ENCODE results near the gene TEX13D. TPM values are rescaled to one million over a fixed set of nuclear protein-coding genes. Genes with fewer than 3 reads are reported as not detected.
"Not testable (repeated sequence)": the region's sequence is repeated elsewhere in the genome, so short reads cannot be mapped to it uniquely, and the experiment has no call there.

Gene TEX13D
- not detected for total RNA-seq
- polyA plus RNA-seq, result not detected

DNA sequence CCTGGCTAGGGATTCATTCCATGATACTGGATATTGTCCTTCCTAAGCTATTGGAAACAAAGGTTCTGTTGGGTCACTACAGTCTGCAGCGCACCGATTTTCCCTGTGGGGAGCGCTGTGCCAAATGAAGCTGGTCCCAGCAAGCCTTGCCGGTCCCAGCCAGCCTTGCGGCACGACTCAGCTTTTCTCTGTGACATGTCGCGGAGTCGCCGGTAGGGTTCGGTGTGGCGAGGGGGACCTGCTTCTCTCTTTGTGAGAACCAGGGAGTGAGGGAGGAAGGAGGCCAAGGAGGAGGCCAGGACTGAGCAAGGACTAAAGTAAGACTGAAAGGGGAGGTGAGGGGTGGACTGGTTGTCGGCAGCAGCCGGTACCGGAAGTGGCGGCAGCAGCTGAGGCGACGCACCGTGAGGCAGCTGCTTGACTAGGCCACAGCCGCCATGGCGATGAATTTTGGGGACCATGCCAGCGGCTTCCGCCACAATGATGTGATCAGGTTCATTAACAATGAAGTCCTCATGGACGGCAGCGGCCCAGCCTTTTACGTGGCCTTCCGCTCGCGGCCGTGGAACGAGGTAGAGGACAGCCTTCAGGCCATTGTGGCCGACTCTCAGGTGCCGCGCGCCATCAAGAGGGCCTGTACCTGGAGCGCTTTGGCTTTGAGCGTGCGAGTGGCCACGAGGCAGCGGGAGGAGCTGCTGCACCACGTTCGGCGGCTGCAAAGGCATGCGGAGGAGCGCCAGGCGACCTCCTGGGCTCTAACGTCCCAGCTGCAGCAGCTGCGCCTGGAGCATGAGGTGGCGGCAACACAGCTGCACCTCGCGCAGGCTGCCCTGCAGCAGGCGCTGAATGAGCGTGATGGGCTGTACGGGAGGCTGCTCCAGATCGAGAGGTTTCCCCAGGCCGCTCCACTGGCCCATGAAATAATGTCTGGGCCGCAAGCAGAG is at the start of gene TEX13D:
TSS of gene TEX13D (plus strand) at position 180 of the 944 bp plus-strand sequence. CDS start at position 438, 258 bp downstream.
- Mint-ChIP-seq H3K27me3 (no peaks in the 10 kb centered on the region), H3K9me3 (no peaks in the 10 kb centered on the region), H3K27ac (peak within 1 kb of the TSS in 1 of 3 donors; percentile 73), H3K4me3 (no peak within 1 kb of the TSS), H3K36me3 (no peaks in the 10 kb centered on the region), H3K4me1 (peaks cover 0 to 23% (median 12%) of the 10 kb centered on the region in 4 donors)
- Histone ChIP-seq H3K36me3 (ENCODE audit: control insufficient read depth, insufficient read depth, low read length) (no peaks in the 10 kb centered on the region), H3K4me1 (ENCODE audit: control insufficient read depth, insufficient read depth, low read length, poor library complexity, severe bottlenecking) (no peaks in the 10 kb centered on the region), H3K27ac (ENCODE audit: insufficient read depth, low read length, poor library complexity, severe bottlenecking) (no peak within 1 kb of the TSS), H3K9me3 (ENCODE audit: control insufficient read depth in 2 of 2, low read length in 2 of 2) (no peaks in the 10 kb centered on the region), H3K4me3 (ENCODE audit: low read depth, low read length) (no peak within 1 kb of the TSS), H3K27me3 (ENCODE audit: control insufficient read depth, insufficient read depth, low read length) (no peaks in the 10 kb centered on the region)
- no peak for ATAC-seq (ENCODE audit: low read depth in 2 of 2)
- no peak for DNase-seq

DNA sequence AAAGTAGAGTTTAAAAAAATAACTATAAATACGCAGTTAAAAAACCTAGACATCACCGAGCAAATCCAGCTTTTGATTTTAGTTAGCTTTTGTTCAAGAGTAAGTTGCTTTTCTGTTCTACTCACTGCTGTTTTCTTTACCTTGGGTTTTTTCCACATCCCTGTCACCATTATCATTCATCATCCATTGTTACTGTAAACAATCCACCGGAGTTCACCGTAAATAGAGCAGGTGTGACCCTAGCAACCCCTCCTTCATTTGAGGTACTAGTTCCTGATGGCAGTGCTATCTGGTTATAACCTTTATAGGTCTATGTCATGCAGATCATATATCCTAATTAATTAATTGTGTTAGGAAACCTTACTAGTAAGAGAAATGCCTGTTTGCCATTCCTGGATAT is 43.0 kb upstream of the TEX13D start:
- Mint-ChIP-seq H3K27me3 (no peaks in the 10 kb centered on the region), H3K9me3 (peaks cover 0 to 3% (median 0%) of the 10 kb centered on the region in 7 donors), H3K36me3 (no peaks in the 10 kb centered on the region), H3K4me3 (no peak overlapping the region), H3K27ac (no peak overlapping the region), H3K4me1 (no peaks in the 10 kb centered on the region)
- Histone ChIP-seq H3K4me3 (ENCODE audit: low read depth, low read length) (no peak overlapping the region), H3K4me1 (ENCODE audit: control insufficient read depth, insufficient read depth, low read length, poor library complexity, severe bottlenecking) (no peaks in the 10 kb centered on the region), H3K27ac (ENCODE audit: insufficient read depth, low read length, poor library complexity, severe bottlenecking) (no peak overlapping the region), H3K36me3 (ENCODE audit: control insufficient read depth, insufficient read depth, low read length) (no peaks in the 10 kb centered on the region), H3K9me3 (ENCODE audit: control insufficient read depth in 2 of 2, low read length in 2 of 2) (no peaks in the 10 kb centered on the region), H3K27me3 (ENCODE audit: control insufficient read depth, insufficient read depth, low read length) (no peaks in the 10 kb centered on the region)
- ATAC-seq (ENCODE audit: low read depth in 2 of 2) (no peak), DNase-seq (no peak)

DNA sequence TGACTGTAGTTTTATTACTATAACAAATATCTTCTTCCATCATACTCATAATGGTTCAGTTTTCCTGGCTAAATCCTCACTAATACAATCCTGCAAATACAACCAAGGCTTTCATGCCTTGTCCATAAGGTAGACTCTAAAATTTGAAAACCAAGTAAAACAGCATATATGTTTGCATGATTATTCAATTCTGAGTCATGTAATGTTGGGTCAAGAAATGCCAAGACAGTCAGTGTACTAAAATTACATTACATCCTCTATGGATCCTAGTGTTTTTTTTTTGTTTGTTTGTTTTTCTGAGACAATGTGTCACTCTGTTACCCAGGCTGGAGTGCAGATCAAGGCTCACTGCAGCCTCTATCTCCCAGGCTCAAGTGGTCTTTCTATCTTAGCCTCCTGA is 38.6 kb upstream of the TEX13D start:
- Histone ChIP-seq H3K27me3 (ENCODE audit: control insufficient read depth, insufficient read depth, low read length) (no peaks in the 10 kb centered on the region), H3K4me1 (ENCODE audit: control insufficient read depth, insufficient read depth, low read length, poor library complexity, severe bottlenecking) (no peaks in the 10 kb centered on the region), H3K9me3 (ENCODE audit: control insufficient read depth in 2 of 2, low read length in 2 of 2) (no peaks in the 10 kb centered on the region), H3K27ac (ENCODE audit: insufficient read depth, low read length, poor library complexity, severe bottlenecking) (no peak overlapping the region), H3K4me3 (ENCODE audit: low read depth, low read length) (no peak overlapping the region), H3K36me3 (ENCODE audit: control insufficient read depth, insufficient read depth, low read length) (no peaks in the 10 kb centered on the region)
- Mint-ChIP-seq H3K27me3 (no peaks in the 10 kb centered on the region), H3K27ac (no peak overlapping the region), H3K9me3 (peaks cover 0 to 5% (median 0%) of the 10 kb centered on the region in 7 donors), H3K4me3 (no peak overlapping the region), H3K4me1 (no peaks in the 10 kb centered on the region), H3K36me3 (no peaks in the 10 kb centered on the region)
- DNase-seq, result no peak
- ATAC-seq (ENCODE audit: low read depth in 2 of 2), result no peak

GRCh38 chrX:124299323-124299722 is 33.1 kb upstream of the TEX13D start:
- not testable (repeated sequence) for H3K4me3 Mint-ChIP-seq; DNase-seq; H3K9me3 Mint-ChIP-seq; H3K9me3 ChIP-seq (ENCODE audit: control insufficient read depth in 2 of 2, low read length in 2 of 2); H3K4me3 ChIP-seq (ENCODE audit: low read depth, low read length); H3K27ac ChIP-seq (ENCODE audit: insufficient read depth, low read length, poor library complexity, severe bottlenecking); ATAC-seq (ENCODE audit: low read depth in 2 of 2); H3K27me3 ChIP-seq (ENCODE audit: control insufficient read depth, insufficient read depth, low read length); H3K36me3 Mint-ChIP-seq; H3K36me3 ChIP-seq (ENCODE audit: control insufficient read depth, insufficient read depth, low read length); H3K27ac Mint-ChIP-seq; H3K27me3 Mint-ChIP-seq; H3K4me1 ChIP-seq (ENCODE audit: control insufficient read depth, insufficient read depth, low read length, poor library complexity, severe bottlenecking)
- H3K4me1 Mint-ChIP-seq, result peaks cover 3 to 12% (median 8%) of the 10 kb centered on the region in 4 donors

DNA sequence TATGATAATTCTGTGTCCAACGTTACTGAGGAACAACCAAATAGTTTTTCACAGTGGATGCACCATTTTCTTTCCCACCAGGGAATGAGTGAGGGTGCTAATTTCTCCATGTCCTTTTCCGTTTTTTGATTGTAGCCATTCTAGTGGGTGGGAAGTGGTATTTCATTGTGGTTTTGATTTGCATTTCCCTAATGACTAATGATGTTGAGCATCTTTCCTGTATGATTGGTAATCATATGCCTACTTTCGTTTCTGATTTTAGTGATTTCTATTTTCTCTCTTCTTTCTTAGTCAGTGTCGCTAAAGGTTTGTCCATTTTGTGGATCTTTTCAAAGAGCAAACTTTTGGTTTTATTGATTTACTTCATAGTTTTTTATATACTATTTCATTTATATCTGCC is 32.1 kb upstream of the TEX13D start:
- H3K27ac Mint-ChIP-seq, result peak overlapping the region in 1 of 3 donors; percentile 11
- H3K27me3 ChIP-seq (ENCODE audit: control insufficient read depth, insufficient read depth, low read length), result no peaks in the 10 kb centered on the region
- H3K4me1 Mint-ChIP-seq, result peaks cover 3 to 12% (median 8%) of the 10 kb centered on the region in 4 donors
- ATAC-seq (ENCODE audit: low read depth in 2 of 2) (no peak), DNase-seq (peak in 2 of 3 donors; percentile 11 to 16)
- no peaks in the 10 kb centered on the region for H3K9me3 ChIP-seq (ENCODE audit: control insufficient read depth in 2 of 2, low read length in 2 of 2)
- H3K27me3 Mint-ChIP-seq, result no peaks in the 10 kb centered on the region
- H3K4me3 ChIP-seq (ENCODE audit: low read depth, low read length), result peak overlapping the region; percentile 37
- H3K4me3 Mint-ChIP-seq, result peak overlapping the region in 1 of 4 donors; percentile 4
- H3K9me3 Mint-ChIP-seq, result no peaks in the 10 kb centered on the region
- no peaks in the 10 kb centered on the region for H3K36me3 ChIP-seq (ENCODE audit: control insufficient read depth, insufficient read depth, low read length)
- peaks cover 3% of the 10 kb centered on the region for H3K4me1 ChIP-seq (ENCODE audit: control insufficient read depth, insufficient read depth, low read length, poor library complexity, severe bottlenecking)
- no peaks in the 10 kb centered on the region for H3K36me3 Mint-ChIP-seq
- H3K27ac ChIP-seq (ENCODE audit: insufficient read depth, low read length, poor library complexity, severe bottlenecking), result no peak overlapping the region

- H3K36me3 ChIP-seq (ENCODE audit: control insufficient read depth, insufficient read depth, low read length), result no peaks in the 10 kb centered on the region
- H3K27me3 ChIP-seq (ENCODE audit: control insufficient read depth, insufficient read depth, low read length), result no peaks in the 10 kb centered on the region
- DNase-seq, result no peak
- no peak overlapping the region for H3K27ac Mint-ChIP-seq
- no peak overlapping the region for H3K27ac ChIP-seq (ENCODE audit: insufficient read depth, low read length, poor library complexity, severe bottlenecking)
- H3K4me1 Mint-ChIP-seq, result no peaks in the 10 kb centered on the region
- H3K4me1 ChIP-seq (ENCODE audit: control insufficient read depth, insufficient read depth, low read length, poor library complexity, severe bottlenecking), result no peaks in the 10 kb centered on the region
- no peak overlapping the region for H3K4me3 ChIP-seq (ENCODE audit: low read depth, low read length)
- no peaks in the 10 kb centered on the region for H3K36me3 Mint-ChIP-seq
- H3K9me3 ChIP-seq (ENCODE audit: control insufficient read depth in 2 of 2, low read length in 2 of 2), result no peaks in the 10 kb centered on the region
- peaks cover 0 to 3% (median 0%) of the 10 kb centered on the region in 7 donors for H3K9me3 Mint-ChIP-seq
- no peak overlapping the region for H3K4me3 Mint-ChIP-seq
- ATAC-seq (ENCODE audit: low read depth in 2 of 2), result no peak
- no peaks in the 10 kb centered on the region for H3K27me3 Mint-ChIP-seq
Measured at GRCh38 chrX:124307253-124307907, 25.1 kb upstream of the TEX13D start.

DNA sequence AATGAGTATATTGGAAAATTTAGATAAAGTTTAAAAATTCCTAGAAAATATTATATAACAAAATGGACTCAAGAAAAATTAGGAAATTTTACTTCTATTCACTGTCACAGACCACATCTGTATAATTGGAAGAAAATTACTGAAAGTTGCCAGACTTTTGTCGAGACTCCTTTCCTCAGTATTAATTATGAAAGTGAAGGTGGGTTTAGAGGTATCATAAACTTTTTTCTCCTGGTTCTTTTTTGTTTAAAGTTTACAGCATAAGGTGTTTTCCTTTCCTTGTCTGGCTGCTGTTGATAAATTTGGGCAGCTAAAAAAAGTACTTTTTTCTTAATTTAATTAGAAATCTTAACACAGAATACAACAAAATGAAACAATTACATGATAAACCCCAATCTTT is 6.7 kb upstream of the TEX13D start:
- ATAC-seq (ENCODE audit: low read depth in 2 of 2) (no peak), DNase-seq (no peak)
- no peaks in the 10 kb centered on the region for H3K27me3 Mint-ChIP-seq
- Histone ChIP-seq H3K27ac (ENCODE audit: insufficient read depth, low read length, poor library complexity, severe bottlenecking) (no peak overlapping the region), H3K36me3 (ENCODE audit: control insufficient read depth, insufficient read depth, low read length) (no peaks in the 10 kb centered on the region), H3K4me3 (ENCODE audit: low read depth, low read length) (no peak overlapping the region), H3K4me1 (ENCODE audit: control insufficient read depth, insufficient read depth, low read length, poor library complexity, severe bottlenecking) (no peaks in the 10 kb centered on the region), H3K9me3 (ENCODE audit: control insufficient read depth in 2 of 2, low read length in 2 of 2) (no peaks in the 10 kb centered on the region), H3K27me3 (ENCODE audit: control insufficient read depth, insufficient read depth, low read length) (no peaks in the 10 kb centered on the region)
- no peak overlapping the region for H3K27ac Mint-ChIP-seq
- no peaks in the 10 kb centered on the region for H3K36me3 Mint-ChIP-seq
- peaks cover 0 to 12% (median 8%) of the 10 kb centered on the region in 4 donors for H3K4me1 Mint-ChIP-seq
- peak overlapping the region in 1 of 4 donors; percentile 27 for H3K4me3 Mint-ChIP-seq
- no peaks in the 10 kb centered on the region for H3K9me3 Mint-ChIP-seq
